Cardiac muscle cell (in vitro differentiated cells and primary cell): ENCODE measurements around the gene ZIC5. TPM values are rescaled to one million over a fixed set of nuclear protein-coding genes. Genes with fewer than 3 reads are reported as not detected.
A peak's percentile ranks its signal among the peaks of the same experiment; 100 is the strongest.

Experiments
- DNase-seq, 2 donors: peaks; one replicate each; pipeline versions ENCODE4 v3.0.0 to v3.0.0-alpha.2; 2010 to 2017; ENCODE audit warnings: low read depth in 1 of 2, low spot score in 1 of 2
- H3K27ac ChIP-seq: fragments of 200-600 bp; sonication (generic); 2 replicates; pipeline ENCODE4 v1.5.1; 2016
- H3K27me3 ChIP-seq: fragments of 200-600 bp; sonication (generic); 2 replicates; pipeline ENCODE4 v1.6.0; 2016; ENCODE audit warnings: control low read depth
- H3K36me3 ChIP-seq: fragments of 200-600 bp; sonication (generic); 2 replicates; pipeline ENCODE4 v1.5.1; 2016; ENCODE audit warnings: control low read depth
- H3K4me1 ChIP-seq: fragments of 200-600 bp; sonication (generic); 2 replicates; pipeline ENCODE4 v1.8.1; 2017; ENCODE audit warnings: low read depth, mild to moderate bottlenecking, mixed run types
- H3K4me3 ChIP-seq: fragments of 200-600 bp; sonication (generic); 2 replicates; pipeline ENCODE4 v1.5.1; 2016; ENCODE audit warnings: mild to moderate bottlenecking
- H3K9me3 ChIP-seq: fragments of 200-600 bp; sonication (generic); 2 replicates; pipeline ENCODE4 v1.5.1; 2017; ENCODE audit warnings: low read depth, mild to moderate bottlenecking, control low read depth
- CTCF ChIP-seq: IDR thresholded peaks from 2 replicates; pipeline ENCODE4 v1.5.1; 2012; ENCODE audit warnings: low read depth, mild to moderate bottlenecking, low read length
- polyA plus RNA-seq: library from polyadenylated mRNA; unstranded; fragments of >200 nt; fragmentation: Nextera tagmentation; extraction: Ambion mirVana; gene quantifications from 2 replicates; pipeline ENCODE4 v1.2.1, GENCODE V29; 2016
- total RNA-seq: library from RNA; depleted of rRNA; stranded (reverse); fragments of >200 nt; gene quantifications from 2 replicates; pipeline ENCODE4 v1.2.3, GENCODE V29; 2016

The ZIC5 gene
- total RNA-seq (0.56 and 0.69 TPM in 2 replicates), polyA plus RNA-seq (0.22 and 0.85 TPM in 2 replicates)

GRCh38 chr13:99971576-99972189 lies at the start of gene ZIC5:
Gene ZIC5, minus strand, starts transcription at chr13:99971767. Its CDS starts 164 bp downstream, at chr13:99971603.
- no peaks in the 10 kb centered on the region for H3K36me3 ChIP-seq
- TF ChIP-seq CTCF, result no peak
- no peaks in the 10 kb centered on the region for H3K4me1 ChIP-seq
- no peaks in the 10 kb centered on the region for H3K9me3 ChIP-seq
- H3K27ac ChIP-seq, result no peak within 1 kb of the TSS
- H3K27me3 ChIP-seq, result peaks cover 97% of the 10 kb centered on the region
- peak within 1 kb of the TSS; percentile 41 for H3K4me3 ChIP-seq
- DNase-seq, result peak in 1 of 2 donors; percentile 68

- DNase-seq, result no peak
Observed at GRCh38 chr13:100019780-100020356, 48.3 kb upstream of the ZIC5 start.

DNA sequence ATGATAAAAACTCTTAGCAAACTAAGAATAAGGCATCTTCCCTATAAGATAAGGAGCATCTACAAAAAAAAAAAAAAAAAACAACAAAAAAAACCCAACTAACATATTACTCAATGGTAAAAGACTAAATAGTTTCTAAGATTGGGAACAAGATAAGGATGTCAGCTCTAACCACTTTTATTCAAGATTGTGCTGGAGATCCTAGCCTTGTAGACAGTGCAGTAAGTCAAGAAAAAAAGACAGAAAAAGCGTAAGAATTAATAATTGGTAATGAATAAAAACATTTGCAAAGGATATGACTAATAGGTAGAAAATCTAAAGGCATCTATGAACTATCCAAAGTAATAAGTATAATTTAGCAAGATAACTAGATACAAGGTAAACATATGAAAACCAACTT lies 43.1 kb upstream of the ZIC5 start:
- no peak for DNase-seq
- no peak for TF ChIP-seq CTCF
- Histone ChIP-seq H3K27me3 (no peaks in the 10 kb centered on the region), H3K9me3 (no peaks in the 10 kb centered on the region), H3K4me1 (no peaks in the 10 kb centered on the region), H3K4me3 (no peak overlapping the region), H3K27ac (no peak overlapping the region), H3K36me3 (no peaks in the 10 kb centered on the region)

More at GRCh38 chr13:100019780-100020356, 48.3 kb upstream of the ZIC5 start:
- TF ChIP-seq CTCF, result no peak
- Histone ChIP-seq H3K27me3 (no peaks in the 10 kb centered on the region), H3K4me3 (no peak overlapping the region), H3K27ac (no peak overlapping the region), H3K4me1 (no peaks in the 10 kb centered on the region), H3K9me3 (no peaks in the 10 kb centered on the region), H3K36me3 (no peaks in the 10 kb centered on the region)

GRCh38 chr13:99998261-99998660 lies 26.7 kb upstream of the ZIC5 start:
- Histone ChIP-seq H3K4me1 (no peaks in the 10 kb centered on the region), H3K27me3 (peaks cover 63% of the 10 kb centered on the region), H3K36me3 (no peaks in the 10 kb centered on the region), H3K4me3 (no peak overlapping the region), H3K9me3 (no peaks in the 10 kb centered on the region), H3K27ac (no peak overlapping the region)
- no peak for DNase-seq
- TF ChIP-seq CTCF, result no peak

DNA sequence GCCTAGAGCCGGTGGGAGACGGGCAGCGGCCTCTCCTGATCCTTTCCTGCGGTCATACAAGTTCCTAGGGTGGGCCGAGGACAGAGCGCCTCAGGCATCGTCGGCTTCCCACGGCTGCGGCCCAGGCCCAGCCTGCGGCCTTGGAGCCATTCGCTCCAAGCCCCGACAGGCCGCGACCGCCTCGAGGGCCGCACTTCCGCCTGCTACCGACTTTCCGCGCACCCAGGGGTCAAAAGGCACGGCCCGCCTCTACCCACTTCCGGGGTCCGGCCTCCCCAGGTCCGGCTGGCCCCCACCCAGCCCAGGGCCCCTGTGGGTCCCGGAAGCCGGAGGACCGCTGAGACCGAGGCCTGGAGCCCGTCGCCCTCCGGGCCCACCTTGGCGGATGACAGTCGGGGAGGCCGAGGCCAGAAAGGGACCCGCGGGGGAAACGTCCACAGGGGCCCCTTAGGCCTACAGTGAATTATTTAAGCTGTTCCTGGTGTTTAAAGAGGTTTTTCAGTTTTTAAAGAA lies 26.2 kb upstream of the ZIC5 start:
- Histone ChIP-seq H3K4me1 (no peaks in the 10 kb centered on the region), H3K27ac (no peak overlapping the region), H3K36me3 (no peaks in the 10 kb centered on the region), H3K27me3 (peaks cover 68% of the 10 kb centered on the region), H3K9me3 (no peaks in the 10 kb centered on the region), H3K4me3 (no peak overlapping the region)
- TF ChIP-seq CTCF, result no peak
- no peak for DNase-seq
